ENCODE measurements around the gene MYH7. TPM values are rescaled to one million over a fixed set of nuclear protein-coding genes. Genes with fewer than 3 reads are reported as not detected.

The MYH7 gene
- polyA plus RNA-seq, 1 donor (not counting 4 experiments of a cell fraction or from before 2014, with no cell fraction given) = not detected

DNA sequence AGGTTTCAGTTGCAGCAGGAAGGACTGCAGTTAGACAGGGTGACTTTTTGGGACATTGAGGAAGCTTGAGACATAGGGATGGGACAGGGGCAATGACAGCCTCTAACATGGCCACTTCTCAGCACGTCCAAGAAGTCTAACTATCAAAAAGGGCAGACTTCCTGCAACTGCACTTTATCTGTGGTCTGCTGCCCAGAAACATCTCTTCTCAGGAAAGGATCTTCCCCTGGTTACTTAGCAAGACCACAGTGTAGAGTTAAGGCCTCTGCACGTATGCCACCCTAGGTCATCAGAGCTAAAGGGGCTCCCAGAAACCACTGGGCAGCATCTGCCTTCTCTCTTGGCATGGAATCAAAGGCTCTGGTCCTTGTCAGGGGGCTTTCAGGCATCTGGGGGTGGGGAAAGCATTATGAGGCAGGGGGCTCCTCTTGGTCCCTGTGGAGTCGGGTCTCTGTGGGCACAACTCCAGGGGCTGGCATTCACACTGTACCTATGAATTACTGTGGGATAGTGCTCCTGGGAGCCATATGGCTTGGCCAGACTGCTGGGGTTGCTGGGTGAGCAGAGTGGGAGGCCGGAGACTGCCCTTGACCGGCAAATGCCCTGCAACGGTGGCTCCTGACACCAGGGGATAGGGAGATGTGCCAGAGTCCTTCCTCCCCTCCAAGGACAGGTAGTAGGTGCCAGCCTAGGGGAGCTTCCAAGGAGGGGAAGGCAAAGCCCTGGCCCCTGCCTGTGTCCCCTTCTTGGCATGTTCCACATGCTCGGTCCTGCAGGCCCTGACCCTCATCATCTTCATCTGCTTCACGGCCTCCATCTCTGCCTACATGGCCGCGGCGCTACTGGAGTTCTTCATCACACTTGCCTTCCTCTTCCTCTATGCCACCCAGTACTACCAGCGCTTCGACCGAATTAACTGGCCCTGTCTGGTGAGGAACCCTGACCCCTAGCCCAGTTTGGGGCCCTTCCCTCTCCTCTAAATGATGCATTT, 57.6 kb downstream of the MYH7 start:
- Histone ChIP-seq H3K27ac (ENCODE audit: control insufficient read depth, insufficient read depth, low read length) (no peak overlapping the region), H3K4me3 (ENCODE audit: control insufficient read depth in 2 of 3, extremely low read depth in 1 of 3, insufficient read depth in 2 of 3, low read depth in 1 of 3, low read length in 3 of 3) (no peak overlapping the region), H3K27me3 (ENCODE audit: control insufficient read depth, extremely low read depth, insufficient read depth, low read length) (peaks cover 7% of the 10 kb centered on the region), H3K9me1 (ENCODE audit: control insufficient read depth, extremely low read depth, insufficient read depth, low read length) (no peaks in the 10 kb centered on the region), H3K79me2 (ENCODE audit: control insufficient read depth, insufficient read depth, low read length) (no peaks in the 10 kb centered on the region), H3K4me1 (ENCODE audit: control insufficient read depth, extremely low read depth, insufficient read depth, low read length) (no peaks in the 10 kb centered on the region), H2AFZ (ENCODE audit: control insufficient read depth, low read length) (no peak overlapping the region), H3K9ac (ENCODE audit: control insufficient read depth, extremely low read depth, insufficient read depth, low read length) (no peak overlapping the region), H4K20me1 (ENCODE audit: control insufficient read depth, extremely low read depth, insufficient read depth, low read length) (no peaks in the 10 kb centered on the region), H3K4me2 (ENCODE audit: control insufficient read depth, extremely low read depth, insufficient read depth, low read depth, low read length) (no peak overlapping the region), H3K9me3 (ENCODE audit: control insufficient read depth, low read depth, low read length) (no peaks in the 10 kb centered on the region), H3K36me3 (ENCODE audit: control insufficient read depth in 2 of 2, extremely low read depth in 1 of 2, insufficient read depth in 2 of 2, low read length in 2 of 2) (no peaks in the 10 kb centered on the region)
- TF ChIP-seq, protein P1, sequence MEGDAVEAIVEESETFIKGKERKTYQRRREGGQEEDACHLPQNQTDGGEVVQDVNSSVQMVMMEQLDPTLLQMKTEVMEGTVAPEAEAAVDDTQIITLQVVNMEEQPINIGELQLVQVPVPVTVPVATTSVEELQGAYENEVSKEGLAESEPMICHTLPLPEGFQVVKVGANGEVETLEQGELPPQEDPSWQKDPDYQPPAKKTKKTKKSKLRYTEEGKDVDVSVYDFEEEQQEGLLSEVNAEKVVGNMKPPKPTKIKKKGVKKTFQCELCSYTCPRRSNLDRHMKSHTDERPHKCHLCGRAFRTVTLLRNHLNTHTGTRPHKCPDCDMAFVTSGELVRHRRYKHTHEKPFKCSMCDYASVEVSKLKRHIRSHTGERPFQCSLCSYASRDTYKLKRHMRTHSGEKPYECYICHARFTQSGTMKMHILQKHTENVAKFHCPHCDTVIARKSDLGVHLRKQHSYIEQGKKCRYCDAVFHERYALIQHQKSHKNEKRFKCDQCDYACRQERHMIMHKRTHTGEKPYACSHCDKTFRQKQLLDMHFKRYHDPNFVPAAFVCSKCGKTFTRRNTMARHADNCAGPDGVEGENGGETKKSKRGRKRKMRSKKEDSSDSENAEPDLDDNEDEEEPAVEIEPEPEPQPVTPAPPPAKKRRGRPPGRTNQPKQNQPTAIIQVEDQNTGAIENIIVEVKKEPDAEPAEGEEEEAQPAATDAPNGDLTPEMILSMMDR (optimal IDR thresholded peaks at IDR 0.05 in 1 of 3, IDR thresholded peaks at IDR 0.05 in 1 of 3, conservative IDR thresholded peaks at IDR 0.05 in 1 of 3; ENCODE audit: extremely low read depth in 1 of 3, insufficient read depth in 2 of 3, low read length in 3 of 3) = no peak
- no peak for TF ChIP-seq EZH2 (IDR thresholded peaks at IDR 0.05; ENCODE audit: low read length)
- DNase-seq (ENCODE audit: low read depth, low spot score) (no peak), FAIRE-seq (no peak)
- dilution Hi-C loops (cut with MboI; ENCODE audit: extremely low pct_ligation_motif_present, low sequenced_read_pairs) = no loop called here

DNA sequence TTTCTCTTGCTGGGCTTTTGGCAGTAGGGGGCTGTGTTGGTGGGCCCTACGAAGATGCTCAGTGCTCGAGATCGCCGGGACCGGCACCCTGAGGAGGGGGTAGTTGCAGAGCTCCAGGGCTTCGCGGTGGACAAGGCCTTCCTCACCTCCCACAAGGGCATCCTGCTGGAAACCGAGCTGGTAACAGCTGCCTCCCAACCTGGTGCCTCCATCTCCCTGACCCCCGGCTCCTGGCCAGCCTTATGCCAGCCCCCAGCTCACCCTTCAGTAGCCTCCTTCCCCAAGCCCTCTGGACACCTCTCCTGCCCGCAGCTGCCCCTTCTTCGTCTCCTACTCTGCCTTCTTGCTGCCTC, 58.3 kb downstream of the MYH7 start:
- Histone ChIP-seq H3K9me3 (ENCODE audit: control insufficient read depth, low read depth, low read length) (no peaks in the 10 kb centered on the region), H3K27ac (ENCODE audit: control insufficient read depth, insufficient read depth, low read length) (no peak overlapping the region), H3K9me1 (ENCODE audit: control insufficient read depth, extremely low read depth, insufficient read depth, low read length) (no peaks in the 10 kb centered on the region), H3K4me2 (ENCODE audit: control insufficient read depth, extremely low read depth, insufficient read depth, low read depth, low read length) (no peak overlapping the region), H4K20me1 (ENCODE audit: control insufficient read depth, extremely low read depth, insufficient read depth, low read length) (no peaks in the 10 kb centered on the region), H3K4me3 (ENCODE audit: control insufficient read depth in 2 of 3, extremely low read depth in 1 of 3, insufficient read depth in 2 of 3, low read depth in 1 of 3, low read length in 3 of 3) (no peak overlapping the region), H3K9ac (ENCODE audit: control insufficient read depth, extremely low read depth, insufficient read depth, low read length) (no peak overlapping the region), H3K79me2 (ENCODE audit: control insufficient read depth, insufficient read depth, low read length) (no peaks in the 10 kb centered on the region), H3K27me3 (ENCODE audit: control insufficient read depth, extremely low read depth, insufficient read depth, low read length) (peaks cover 7% of the 10 kb centered on the region), H3K36me3 (ENCODE audit: control insufficient read depth in 2 of 2, extremely low read depth in 1 of 2, insufficient read depth in 2 of 2, low read length in 2 of 2) (no peaks in the 10 kb centered on the region), H3K4me1 (ENCODE audit: control insufficient read depth, extremely low read depth, insufficient read depth, low read length) (no peaks in the 10 kb centered on the region), H2AFZ (ENCODE audit: control insufficient read depth, low read length) (no peak overlapping the region)
- DNase-seq (ENCODE audit: low read depth, low spot score) = no peak
- TF ChIP-seq, protein P1 (optimal IDR thresholded peaks at IDR 0.05 in 1 of 3, IDR thresholded peaks at IDR 0.05 in 1 of 3, conservative IDR thresholded peaks at IDR 0.05 in 1 of 3; ENCODE audit: extremely low read depth in 1 of 3, insufficient read depth in 2 of 3, low read length in 3 of 3) = no peak
- no peak for TF ChIP-seq EZH2 (IDR thresholded peaks at IDR 0.05; ENCODE audit: low read length)
- no peak for FAIRE-seq
- dilution Hi-C loops (cut with MboI; ENCODE audit: extremely low pct_ligation_motif_present, low sequenced_read_pairs) = no loop called here
